Inferior parietal cortex (tissue), 1 donor: Measurements from ENCODE around the gene MID2.
"Not testable (repeated sequence)": the region's sequence is repeated elsewhere in the genome, so short reads cannot be mapped to it uniquely, and the experiment has no call there.

Experiments used
- DNase-seq: peaks from one replicate; pipeline ENCODE4 v3.0.0-alpha.2; 2016; ENCODE audit errors: extremely low spot score

Gene MID2

GRCh38 chrX:107840971-107841370, 15.3 kb downstream of the MID2 start:
- no peak for DNase-seq

GRCh38 chrX:107842715-107843400, 17.2 kb downstream of the MID2 start:
- DNase-seq, result no peak

- no peak for DNase-seq
Measured at GRCh38 chrX:107845625-107846024, 20.0 kb downstream of the MID2 start.

- DNase-seq, result no peak
Measured at GRCh38 chrX:107848591-107848990, 22.9 kb downstream of the MID2 start.

GRCh38 chrX:107849747-107850421, 24.2 kb downstream of the MID2 start:
- no peak for DNase-seq

GRCh38 chrX:107850422-107850765, 24.7 kb downstream of the MID2 start:
- DNase-seq, result no peak

GRCh38 chrX:107851215-107851614, 25.5 kb downstream of the MID2 start:
- no peak for DNase-seq

- DNase-seq, result not testable (repeated sequence)
Measured at GRCh38 chrX:107851665-107852064, 26.0 kb downstream of the MID2 start.

GRCh38 chrX:107856289-107856688, 30.6 kb downstream of the MID2 start:
- no peak for DNase-seq

- not testable (repeated sequence) for DNase-seq
Measured at GRCh38 chrX:107857041-107857440, 31.4 kb downstream of the MID2 start.

GRCh38 chrX:107857837-107858236, 32.2 kb downstream of the MID2 start:
- DNase-seq, result no peak

GRCh38 chrX:107861056-107861455, 35.4 kb downstream of the MID2 start:
- DNase-seq, result no peak

- no peak for DNase-seq
Measured at GRCh38 chrX:107871136-107871535, 45.5 kb downstream of the MID2 start.

GRCh38 chrX:107878106-107878505, 52.4 kb downstream of the MID2 start:
- no peak for DNase-seq

- DNase-seq, result no peak
Measured at GRCh38 chrX:107880054-107880610, 54.5 kb downstream of the MID2 start.

GRCh38 chrX:107894038-107894437, 68.4 kb downstream of the MID2 start:
- peak; percentile 29 for DNase-seq

GRCh38 chrX:107902721-107903120, 77.1 kb downstream of the MID2 start:
- DNase-seq, result no peak

GRCh38 chrX:107905366-107905765, 79.7 kb downstream of the MID2 start:
- no peak for DNase-seq

GRCh38 chrX:107924136-107924746, 98.6 kb downstream of the MID2 start:
- DNase-seq, result no peak

GRCh38 chrX:107934262-107934661, 108.6 kb downstream of the MID2 start:
- DNase-seq, result no peak

- no peak for DNase-seq
Measured at GRCh38 chrX:107935200-107935599, 109.5 kb downstream of the MID2 start.

GRCh38 chrX:107935664-107936433, 110.2 kb downstream of the MID2 start:
- DNase-seq, result no peak
